Esophagus (tissue), 2 donors: ENCODE measurements around the gene GRIN2B. TPM values are rescaled to one million over a fixed set of nuclear protein-coding genes. Genes with fewer than 3 reads are reported as not detected.

Experiments
- H3K27ac ChIP-seq, 2 donors: one replicate each; pipeline ENCODE4 v1.5.1; 2013; ENCODE audit warnings: low read depth in 2 of 2, mild to moderate bottlenecking in 2 of 2, inconsistent platforms in 1 of 2, low read length in 1 of 2, moderate library complexity in 1 of 2
- H3K27me3 ChIP-seq, 2 donors: one replicate each; pipeline ENCODE4 v1.6.1; 2013; ENCODE audit warnings: low read length in 2 of 2, control low read depth in 1 of 2, mild to moderate bottlenecking in 1 of 2; ENCODE audit not compliant: insufficient read depth in 2 of 2, control insufficient read depth in 1 of 2
- H3K36me3 ChIP-seq, 2 donors: one replicate each; pipeline ENCODE4 v1.6.1; 2013; ENCODE audit warnings: low read length in 1 of 2; ENCODE audit not compliant: control insufficient read depth in 2 of 2, insufficient read depth in 2 of 2
- H3K4me1 ChIP-seq, 2 donors: one replicate each; pipeline ENCODE4 v1.6.1; 2013; ENCODE audit warnings: low read length in 1 of 2; ENCODE audit not compliant: control insufficient read depth in 2 of 2, insufficient read depth in 2 of 2
- H3K4me3 ChIP-seq, 2 donors: one replicate each; pipeline ENCODE4 v1.5.1; 2013; ENCODE audit warnings: low read length in 2 of 2, mild to moderate bottlenecking in 2 of 2, low read depth in 1 of 2, moderate library complexity in 1 of 2
- H3K9me3 ChIP-seq, 2 donors: one replicate each; pipeline ENCODE4 v1.6.1; 2013; ENCODE audit warnings: mild to moderate bottlenecking in 2 of 2, low read depth in 1 of 2, low read length in 1 of 2, moderate library complexity in 1 of 2; ENCODE audit not compliant: control insufficient read depth in 2 of 2, insufficient read depth in 1 of 2
- WGBS, 2 donors: extraction: QIAGEN DNeasy Blood & Tissue Kit; methylation state at CpG; one replicate each; pipeline ENCODE4 v1.1.7; 2013; 5-methylcytosine and 5-hydroxymethylcytosine counted together
- polyA plus RNA-seq, 2 donors: library from polyadenylated mRNA; stranded (reverse); fragments of 200-250 nt; gene quantifications; one replicate each; pipeline ENCODE4 v1.2.3, GENCODE V29; 2013
- donor health status: healthy with polysubstance abuse.
- donor health status: Bipolar disorder and iron deficiency.

Gene GRIN2B
- polyA plus RNA-seq, 2 donors: under 0.01 TPM; not detected in 1

DNA sequence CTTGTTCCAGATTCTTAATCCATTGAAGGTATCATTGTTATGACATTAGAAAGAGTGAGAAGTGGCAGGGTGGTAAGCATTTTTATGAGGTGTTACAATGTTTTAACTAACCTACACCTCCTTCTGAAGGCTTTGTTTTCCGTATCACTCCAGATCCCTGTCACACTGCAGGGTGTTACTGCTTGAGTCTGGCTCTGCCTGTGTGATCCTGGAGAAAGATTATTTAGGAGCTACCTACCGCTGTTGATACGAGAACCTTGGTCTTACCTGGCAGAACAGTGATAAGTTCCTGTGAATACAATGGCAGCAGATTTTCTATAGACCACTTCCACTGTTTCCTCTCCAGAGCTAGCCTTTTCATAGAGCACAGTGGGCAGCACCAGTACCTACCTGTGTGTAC is 36.2 kb downstream of the GRIN2B start:
- Histone ChIP-seq H3K36me3 (no peaks in the 10 kb centered on the region), H3K4me3 (no peak overlapping the region), H3K4me1 (no peaks in the 10 kb centered on the region), H3K9me3 (no peaks in the 10 kb centered on the region), H3K27me3 (no peaks in the 10 kb centered on the region), H3K27ac (no peak overlapping the region)
- WGBS, 2 donors: 76 to 78% methylated on average over 3 of the region's 3 CpGs

GRCh38 chr12:13942826-13943225 is 38.6 kb downstream of the GRIN2B start:
- 50% methylated on average over 3 of the region's 3 CpGs for WGBS, 2 donors

DNA sequence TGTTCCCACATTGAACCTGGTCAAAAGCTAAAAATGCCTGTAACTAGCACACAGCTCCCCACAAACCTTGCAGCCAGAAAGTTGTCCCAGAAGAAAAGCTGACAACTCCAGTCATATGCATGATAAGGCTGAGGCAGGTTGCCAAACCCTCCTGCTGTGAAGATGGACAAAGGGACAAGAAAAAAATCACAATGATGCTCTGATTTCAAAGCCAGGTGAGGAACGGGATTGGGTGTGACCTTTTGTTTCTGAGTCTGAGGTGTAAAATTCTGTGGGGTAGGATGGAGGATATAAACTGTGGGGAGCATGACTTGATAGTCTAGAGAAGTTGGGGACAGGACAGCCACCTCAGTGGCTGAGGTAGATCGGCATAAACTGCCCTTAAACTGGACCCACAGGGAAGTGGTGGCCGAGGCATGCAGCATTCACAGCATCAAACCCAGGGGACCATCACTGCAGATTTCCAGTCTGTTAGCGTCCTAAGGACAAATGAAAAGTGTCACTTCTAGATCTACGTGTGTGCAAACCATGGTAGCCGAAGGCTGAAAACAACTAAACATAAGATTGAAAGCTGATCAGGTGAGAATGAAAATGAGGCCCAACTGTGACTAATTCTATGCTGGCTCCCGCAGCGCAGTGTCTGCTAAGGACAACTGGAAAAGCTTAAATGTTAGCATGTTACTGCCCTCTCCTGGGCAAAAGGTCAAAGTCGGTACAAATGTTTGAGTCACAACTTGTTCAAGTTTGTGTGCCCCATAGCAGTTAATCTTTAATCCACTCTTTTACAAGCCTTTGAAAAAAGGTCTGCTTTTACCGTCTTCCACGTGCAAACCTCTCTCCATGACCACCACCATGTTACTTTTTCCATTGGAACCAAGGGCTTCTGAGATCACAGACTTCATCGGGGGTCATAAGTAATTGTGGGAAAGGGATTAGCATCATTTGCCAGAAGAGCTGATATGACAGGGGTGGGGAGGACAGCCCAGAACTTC is 39.8 kb downstream of the GRIN2B start:
- no peaks in the 10 kb centered on the region for H3K4me1 ChIP-seq
- H3K9me3 ChIP-seq: no peaks in the 10 kb centered on the region
- no peaks in the 10 kb centered on the region for H3K27me3 ChIP-seq
- no peaks in the 10 kb centered on the region for H3K36me3 ChIP-seq
- 26 to 29% methylated on average over 12 of the region's 12 CpGs for WGBS, 2 donors
- H3K27ac ChIP-seq: no peak overlapping the region
- no peak overlapping the region for H3K4me3 ChIP-seq

More at GRCh38 chr12:13942826-13943225, 38.6 kb downstream of the GRIN2B start:
- Histone ChIP-seq H3K27me3 (no peaks in the 10 kb centered on the region), H3K4me3 (no peak overlapping the region), H3K27ac (no peak overlapping the region), H3K4me1 (no peaks in the 10 kb centered on the region), H3K36me3 (no peaks in the 10 kb centered on the region), H3K9me3 (no peaks in the 10 kb centered on the region)

GRCh38 chr12:13940335-13940865 is 41.0 kb downstream of the GRIN2B start:
- H3K9me3 ChIP-seq: no peaks in the 10 kb centered on the region
- H3K27me3 ChIP-seq: no peaks in the 10 kb centered on the region
- no peaks in the 10 kb centered on the region for H3K36me3 ChIP-seq
- no peak overlapping the region for H3K4me3 ChIP-seq
- no peaks in the 10 kb centered on the region for H3K4me1 ChIP-seq
- H3K27ac ChIP-seq: no peak overlapping the region
- 65 to 68% methylated on average over 7 of the region's 7 CpGs for WGBS, 2 donors

DNA sequence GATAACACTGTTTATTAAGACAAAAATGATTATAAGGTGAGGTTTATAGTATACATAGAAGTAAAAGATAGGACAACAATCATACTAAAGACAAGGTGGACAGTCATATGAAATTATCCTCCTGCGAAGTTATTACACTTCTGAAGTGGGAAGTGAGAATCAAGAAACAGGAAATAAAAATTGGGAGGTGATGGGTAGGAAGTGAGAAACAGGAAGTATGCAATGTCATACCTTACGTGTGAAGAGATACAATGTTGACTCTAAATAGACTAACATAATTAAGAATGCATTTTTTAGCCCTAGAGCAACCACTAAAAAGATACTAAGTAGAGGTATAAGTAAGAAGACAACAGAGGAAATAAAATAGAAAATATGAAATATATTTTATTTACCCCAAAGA is 43.7 kb downstream of the GRIN2B start:
- WGBS, 2 donors: 79 to 82% methylated on average over 2 of the region's 2 CpGs
- H3K4me1 ChIP-seq: no peaks in the 10 kb centered on the region
- H3K27me3 ChIP-seq: no peaks in the 10 kb centered on the region

GRCh38 chr12:13935169-13935568 is 46.2 kb downstream of the GRIN2B start:
- WGBS, 2 donors: 42 to 46% methylated on average over 2 of the region's 2 CpGs

More for the DNA sequence above, 43.7 kb downstream of the GRIN2B start:
- no peak overlapping the region for H3K4me3 ChIP-seq
- H3K27ac ChIP-seq: no peak overlapping the region
- H3K36me3 ChIP-seq: no peaks in the 10 kb centered on the region
- H3K9me3 ChIP-seq: no peaks in the 10 kb centered on the region

More at GRCh38 chr12:13935169-13935568, 46.2 kb downstream of the GRIN2B start:
- Histone ChIP-seq H3K27ac (no peak overlapping the region), H3K4me3 (no peak overlapping the region), H3K36me3 (no peaks in the 10 kb centered on the region), H3K4me1 (no peaks in the 10 kb centered on the region), H3K9me3 (no peaks in the 10 kb centered on the region), H3K27me3 (no peaks in the 10 kb centered on the region)
